HG02571 (cell line): Measurements from ENCODE around the gene CAVIN2.

Source experiments
- ATAC-seq: cut with Tn5 transposase; IDR thresholded peaks from one replicate; pipeline ENCODE4 v1.9.1; 2021; ENCODE audit warnings: mild to moderate bottlenecking, moderate library complexity; ENCODE audit not compliant: unreplicated experiment

The CAVIN2 gene

DNA sequence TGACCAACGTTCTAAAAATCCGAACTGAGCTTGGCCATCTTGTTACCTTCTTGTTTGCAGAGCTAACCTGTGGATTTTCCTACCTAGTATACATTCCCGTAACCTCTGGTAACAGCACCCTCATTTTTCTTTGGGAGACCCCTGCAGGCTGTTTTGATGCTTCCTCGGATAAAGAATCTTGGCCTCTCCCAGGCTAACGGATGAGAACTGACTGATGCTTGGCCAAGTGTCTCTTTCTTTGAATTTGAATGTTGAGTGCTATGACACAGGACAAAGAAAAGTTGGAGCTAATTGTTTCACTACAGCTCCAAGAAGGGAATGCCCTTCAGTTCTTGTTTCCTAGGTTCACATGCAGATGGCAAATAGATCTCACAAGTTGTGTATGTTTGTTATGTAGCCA, 19.3 kb upstream of the CAVIN2 start:
- ATAC-seq: no peak

DNA sequence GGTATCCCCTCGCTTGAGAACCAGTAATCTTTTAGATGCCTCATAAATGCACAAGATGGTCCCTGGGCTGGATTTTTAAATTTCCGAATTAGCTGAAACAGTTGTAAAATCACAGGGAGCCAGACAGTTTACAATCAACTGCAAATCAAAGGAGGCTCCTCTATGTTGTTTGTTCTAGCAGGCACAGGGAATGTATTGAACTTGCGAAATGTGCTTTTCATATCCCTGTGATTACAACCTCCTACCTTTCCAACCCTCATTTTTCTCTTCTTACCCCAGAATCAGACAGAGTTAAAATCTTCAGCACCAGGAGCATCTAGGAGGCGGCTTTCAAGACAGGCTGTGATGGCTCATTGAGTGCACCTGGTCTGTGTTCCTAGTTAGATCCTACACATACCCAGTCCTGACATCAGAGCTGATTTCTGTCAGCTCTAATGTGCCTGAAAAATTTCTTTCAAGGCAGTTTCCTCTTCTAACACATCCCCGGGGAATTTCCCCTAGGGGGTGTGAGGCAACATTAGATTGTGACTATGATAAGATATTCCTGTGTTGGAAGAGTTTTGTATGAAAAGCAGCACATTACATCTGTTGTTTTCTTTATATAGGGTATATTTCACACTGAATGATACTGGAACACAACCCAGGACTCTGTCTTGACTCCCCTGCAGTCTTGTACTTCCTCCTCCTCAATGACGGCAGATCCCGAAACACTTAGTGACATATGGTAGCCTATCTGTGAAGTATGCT, 17.9 kb upstream of the CAVIN2 start:
- no peak for ATAC-seq

DNA sequence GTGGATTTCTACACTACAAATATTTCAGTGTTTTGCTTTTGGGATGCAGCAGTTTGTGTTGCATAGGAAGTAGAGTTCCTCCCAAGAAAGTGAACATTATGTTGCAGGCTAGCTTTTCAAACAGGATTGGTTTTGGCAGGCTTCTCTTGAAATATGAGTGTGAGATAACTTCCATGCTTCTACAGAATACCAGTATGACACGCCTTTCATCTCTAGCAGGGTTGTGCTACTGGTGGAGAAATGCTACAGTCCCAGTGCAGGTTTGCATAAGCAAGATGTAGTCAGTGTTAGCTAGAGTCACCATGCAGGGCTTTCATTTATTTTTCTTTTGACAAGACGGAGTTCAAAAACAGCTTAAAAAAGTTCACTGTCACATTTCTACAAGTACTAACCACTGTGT, 17.1 kb upstream of the CAVIN2 start:
- no peak for ATAC-seq

DNA sequence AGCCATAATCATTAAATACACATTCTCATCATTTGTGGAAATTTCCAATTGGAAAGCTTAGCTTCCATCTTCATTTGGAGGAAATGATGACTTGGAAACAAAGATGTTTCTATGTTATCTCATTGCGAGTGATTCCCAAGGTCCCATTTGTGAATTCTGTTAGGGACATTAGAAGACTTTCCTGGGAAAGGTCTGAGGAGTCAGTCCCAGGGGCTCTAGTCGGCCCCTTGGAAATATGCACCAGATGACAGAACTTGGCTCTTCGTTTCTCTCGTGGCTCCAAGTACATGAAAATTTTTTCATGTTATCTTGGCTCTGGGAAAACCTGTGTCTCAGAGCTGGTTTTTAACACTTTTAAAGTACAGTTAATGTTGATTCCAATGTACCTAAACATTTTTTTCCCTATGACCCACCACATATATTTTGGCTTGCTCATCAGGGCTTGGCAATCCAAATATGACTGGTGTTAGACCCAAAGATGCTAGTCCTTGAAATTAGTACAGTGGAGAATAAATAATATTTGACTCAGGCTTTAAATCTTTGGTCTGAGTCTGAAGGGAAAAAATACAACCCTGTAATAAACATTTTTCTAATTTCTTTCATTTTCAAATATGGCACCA, 15.4 kb upstream of the CAVIN2 start:
- ATAC-seq: no peak

DNA sequence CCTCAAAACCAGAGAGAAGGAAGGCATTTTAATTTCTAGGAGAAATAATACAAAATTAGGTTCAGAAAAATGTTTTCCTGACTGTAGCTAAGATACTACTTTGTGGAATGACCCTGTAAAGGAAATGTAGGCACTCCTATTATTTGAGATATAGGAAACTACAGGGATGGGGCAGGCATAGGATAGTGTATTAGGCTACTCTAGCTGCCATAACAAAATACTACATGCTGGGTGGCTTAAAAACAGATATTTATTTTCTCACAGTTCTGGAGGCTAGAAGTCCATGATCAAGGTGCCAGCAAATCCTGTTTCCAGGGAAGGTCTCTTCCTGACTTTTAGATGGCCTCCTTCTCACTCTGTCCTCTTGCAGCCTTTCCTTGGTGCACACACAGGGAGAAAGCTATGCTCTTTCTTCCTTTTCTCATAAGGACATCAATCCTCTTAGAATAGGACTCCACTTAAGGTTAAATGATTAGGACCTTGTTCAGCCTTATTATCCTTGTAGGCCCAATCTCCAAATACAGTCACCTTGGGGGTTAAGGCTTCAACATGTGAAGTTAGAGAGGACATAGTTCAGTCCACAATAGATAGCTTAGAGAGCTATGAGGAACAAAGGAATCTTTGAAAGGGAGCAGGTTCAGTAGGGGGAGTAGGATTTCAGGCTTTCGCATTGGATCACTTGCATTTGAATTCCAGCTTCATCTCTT, 14.0 kb upstream of the CAVIN2 start:
- no peak for ATAC-seq

DNA sequence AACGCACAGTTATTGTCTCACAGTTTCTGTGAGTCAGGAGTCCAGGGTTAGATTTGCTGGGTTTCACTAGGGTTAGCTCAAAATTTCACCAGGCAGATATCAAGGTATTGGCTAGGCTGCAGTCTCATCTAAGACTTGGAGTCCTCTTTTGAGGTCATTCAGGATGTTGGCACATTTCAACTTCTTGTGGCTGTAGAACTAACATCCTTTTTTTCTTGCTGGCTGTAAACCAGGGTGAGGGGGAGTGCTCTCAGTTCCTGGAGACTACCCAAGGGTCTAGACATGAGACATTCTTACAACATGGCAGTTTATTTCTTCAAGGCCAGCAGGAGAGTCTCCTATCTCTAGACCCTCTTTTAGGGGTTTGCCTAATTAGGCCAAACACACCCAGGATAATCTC, 12.8 kb upstream of the CAVIN2 start:
- no peak for ATAC-seq

DNA sequence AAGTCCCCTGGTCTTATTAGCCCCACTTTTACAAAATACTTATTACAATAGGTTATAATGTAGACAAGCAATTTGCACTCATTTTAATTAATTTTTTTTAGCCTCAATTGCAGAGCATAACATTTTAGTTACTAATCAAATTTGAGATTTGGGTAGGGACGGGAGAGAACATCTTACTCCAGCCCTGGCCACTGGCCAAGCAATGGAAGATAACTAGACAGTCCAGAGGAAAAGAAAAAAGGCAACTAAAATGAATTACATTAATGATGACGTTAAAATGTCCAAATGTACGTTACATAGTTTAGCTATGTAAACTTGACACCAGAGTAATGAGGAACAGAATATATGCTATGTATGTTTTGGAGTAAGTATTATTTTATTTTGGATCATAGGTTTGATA, 11.0 kb upstream of the CAVIN2 start:
- no peak for ATAC-seq

DNA sequence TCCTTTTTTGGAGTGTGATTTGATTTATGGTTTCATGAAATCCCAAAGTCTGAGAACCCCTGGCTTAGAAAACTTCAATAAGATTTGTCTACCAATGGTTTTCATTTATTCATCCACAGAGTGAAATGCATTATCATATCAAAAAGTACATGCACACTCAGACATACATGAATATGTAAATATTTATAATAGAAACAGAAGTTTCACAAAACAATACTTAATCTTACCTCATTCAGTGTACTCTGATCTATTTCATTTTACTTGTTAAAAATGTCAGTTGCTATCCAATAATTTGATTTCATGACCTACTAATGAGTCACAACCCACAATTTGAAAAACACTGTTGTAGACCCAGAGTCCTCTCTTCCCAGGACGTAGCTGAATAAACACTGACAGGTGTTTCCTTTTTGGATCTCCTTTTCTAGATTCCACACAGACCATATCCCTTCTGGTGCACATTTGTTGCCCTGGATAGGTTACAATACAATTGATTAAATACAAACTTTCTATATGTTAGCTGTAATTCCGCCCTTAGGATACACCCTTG, 10.4 kb upstream of the CAVIN2 start:
- no peak for ATAC-seq

DNA sequence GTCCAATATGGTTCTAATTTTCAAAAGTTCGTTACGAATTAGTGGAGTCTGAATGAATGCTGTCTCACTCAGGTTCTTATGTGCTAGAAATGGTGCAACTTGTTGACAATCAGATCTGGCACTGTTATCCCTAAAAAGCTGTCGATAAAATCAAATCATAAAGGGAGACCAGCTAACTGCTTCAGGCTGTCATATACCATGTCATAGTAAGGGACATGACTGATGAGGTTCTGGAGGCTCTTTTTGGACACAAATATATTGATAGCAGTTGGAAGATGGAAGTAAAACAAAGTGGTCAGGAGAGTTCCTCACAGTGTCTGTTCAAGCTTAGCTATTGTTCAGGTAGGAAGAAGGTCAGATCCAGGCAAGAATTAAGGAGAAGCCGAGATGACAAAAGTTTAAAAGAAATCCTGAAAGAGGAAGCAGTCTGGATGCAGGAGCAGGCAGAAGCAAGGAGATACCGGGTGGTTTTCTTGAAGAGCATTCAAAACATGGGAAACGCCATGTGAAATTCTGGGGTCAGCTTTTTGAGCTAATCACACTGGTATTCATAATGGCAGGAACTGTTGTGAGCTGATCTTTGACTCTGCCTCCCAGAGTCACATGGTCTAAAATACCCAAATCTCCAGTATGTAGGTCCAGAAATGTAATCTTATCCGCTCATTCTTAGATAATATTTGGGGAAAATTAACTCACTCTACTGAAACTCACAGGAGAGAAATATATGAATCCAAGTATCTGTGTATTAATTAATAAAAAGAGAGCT, 9.4 kb upstream of the CAVIN2 start:
- ATAC-seq: no peak

DNA sequence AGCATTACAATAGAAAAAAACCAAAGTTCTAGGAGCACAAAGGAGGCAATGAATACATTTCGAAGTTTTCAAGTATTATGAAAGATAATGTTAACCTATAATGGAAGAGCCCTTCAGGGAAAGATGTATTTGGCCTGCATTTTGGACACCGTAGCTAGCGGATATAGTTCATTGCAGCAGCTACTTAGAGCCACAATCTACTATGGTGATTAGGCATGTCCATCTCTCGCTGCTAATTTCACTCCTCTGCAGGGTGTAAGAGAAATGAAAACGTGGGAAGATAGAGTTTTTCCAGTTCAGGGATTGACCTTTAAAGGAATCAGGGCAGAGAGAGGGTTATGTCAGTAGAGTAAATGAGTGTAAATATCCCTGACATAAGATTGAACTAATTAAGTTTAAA, 8.5 kb upstream of the CAVIN2 start:
- no peak for ATAC-seq

DNA sequence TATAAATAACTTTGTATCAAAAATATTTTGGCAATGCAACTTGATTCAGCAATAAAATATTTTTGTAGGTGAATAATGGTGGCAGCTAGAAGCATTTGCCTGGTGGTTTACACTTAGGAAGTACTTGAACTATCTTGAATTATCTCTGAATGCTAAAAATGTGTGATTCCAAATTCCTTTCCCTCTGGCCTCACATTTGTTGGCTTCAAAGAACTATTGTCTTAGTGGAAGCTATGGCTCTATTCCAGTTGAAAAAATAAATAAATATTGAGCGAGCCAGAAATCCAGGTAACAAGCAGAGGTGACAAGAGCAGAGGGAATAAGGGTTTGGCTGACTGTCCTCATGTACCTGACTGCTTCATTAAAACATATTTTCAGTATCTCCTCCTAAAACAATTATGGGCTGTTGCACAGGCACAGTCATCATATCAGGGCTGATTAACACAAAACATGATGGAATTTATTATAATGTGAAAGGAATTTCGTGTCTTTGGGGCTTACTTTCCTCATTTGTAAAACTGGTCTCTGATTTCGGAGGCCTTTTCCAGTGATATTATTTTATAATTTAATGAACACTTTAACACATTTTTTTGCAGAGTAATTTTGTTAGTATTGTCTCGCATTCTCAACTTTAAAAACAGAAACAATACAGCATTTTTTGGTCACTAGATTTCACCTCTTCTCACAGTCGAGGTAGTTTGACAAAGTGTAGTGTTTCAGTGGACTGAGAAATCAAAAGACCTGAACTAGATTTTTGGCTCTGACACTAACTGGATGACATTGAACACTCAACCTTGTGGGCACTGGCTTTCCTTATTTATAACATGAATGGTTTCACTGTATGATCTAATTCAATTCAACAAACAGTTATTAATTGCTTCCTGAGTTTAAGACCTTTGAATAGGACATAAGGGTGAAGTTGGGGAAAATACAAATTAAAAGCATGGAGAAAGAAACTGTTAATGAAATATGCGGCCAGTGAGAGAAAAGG, 7.8 kb upstream of the CAVIN2 start:
- ATAC-seq: no peak

DNA sequence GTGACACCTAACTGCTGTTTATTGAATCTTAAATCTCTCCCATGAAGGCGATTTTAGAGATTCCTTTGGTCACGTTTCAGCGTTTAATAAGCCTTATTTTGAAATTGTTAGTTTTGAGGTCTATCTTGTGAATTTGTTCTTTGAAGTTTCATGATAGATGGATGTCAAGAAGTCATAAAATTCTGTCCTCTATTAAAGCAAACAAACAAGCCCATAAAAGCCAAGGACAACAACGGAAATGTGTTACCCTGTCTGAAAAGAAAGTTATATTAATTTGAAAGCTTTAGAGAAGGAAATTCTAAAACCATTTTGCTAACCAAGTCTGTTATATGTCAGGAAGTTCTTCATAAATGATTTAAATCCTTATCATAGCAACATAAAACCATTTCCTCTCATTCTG, 7.0 kb upstream of the CAVIN2 start:
- ATAC-seq: no peak

DNA sequence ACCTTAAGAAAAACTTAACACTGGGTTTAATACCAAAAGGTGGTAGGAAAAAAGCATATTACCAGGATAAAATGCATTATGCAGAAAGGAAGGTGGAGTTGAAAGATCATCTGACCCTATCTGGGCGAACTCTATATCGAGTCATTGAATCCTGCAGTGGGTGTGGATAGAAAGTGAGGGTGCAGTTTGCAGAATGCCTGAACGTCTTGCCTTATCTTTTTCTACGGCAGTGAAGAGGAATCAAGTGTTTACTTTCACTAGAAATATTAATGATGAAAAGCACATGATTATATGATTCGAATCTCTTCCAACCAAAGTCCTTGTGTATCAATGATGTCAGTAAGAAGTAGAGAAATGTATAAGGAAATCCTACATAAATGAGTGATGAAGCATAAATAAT, 4.3 kb upstream of the CAVIN2 start:
- ATAC-seq: no peak

DNA sequence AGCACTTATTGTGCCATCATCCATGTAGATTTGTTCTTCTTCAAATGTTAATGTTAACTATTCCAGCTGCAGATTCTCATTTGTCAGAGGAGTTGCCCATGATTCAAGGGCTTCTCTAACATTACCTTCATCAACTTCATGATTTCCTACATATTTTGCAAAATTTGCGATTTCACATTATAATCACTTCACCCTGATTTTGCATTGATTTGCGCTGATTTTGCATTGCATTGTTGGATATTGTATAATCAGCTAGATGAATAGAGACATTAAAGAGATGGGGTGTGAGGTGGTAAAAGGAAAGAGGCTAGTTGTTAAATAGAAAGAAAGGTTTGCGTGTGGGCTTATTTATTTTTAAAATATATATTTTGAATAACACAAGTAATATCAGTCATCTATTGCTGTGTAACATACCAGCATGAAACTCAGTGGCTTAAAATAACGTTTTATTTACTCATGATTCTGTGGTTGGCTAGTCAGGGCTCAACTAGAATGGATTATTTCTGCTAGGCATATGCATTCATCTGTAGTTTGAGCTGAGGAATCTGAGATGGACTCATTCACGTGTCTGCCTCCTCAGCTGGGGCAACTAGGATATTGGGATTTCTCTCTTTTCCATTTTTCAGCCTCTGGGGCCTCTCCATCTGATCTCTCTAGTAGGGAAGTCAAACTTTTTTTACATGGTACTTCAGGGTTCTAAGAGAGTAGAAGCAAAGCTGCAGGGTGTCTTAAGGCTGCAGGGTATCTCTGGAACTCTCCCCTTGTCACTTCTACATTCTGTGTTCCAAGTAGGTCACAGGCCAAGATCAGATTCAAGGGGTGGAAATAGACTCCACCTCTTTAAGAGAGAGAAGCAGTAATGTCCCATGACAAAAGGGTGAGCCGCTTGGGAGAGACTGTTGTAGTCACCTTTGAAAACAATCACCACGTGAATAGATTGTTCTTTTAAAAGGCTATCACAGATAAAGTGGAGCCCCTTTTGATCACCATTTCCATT, 2.2 kb upstream of the CAVIN2 start:
- no peak for ATAC-seq

DNA sequence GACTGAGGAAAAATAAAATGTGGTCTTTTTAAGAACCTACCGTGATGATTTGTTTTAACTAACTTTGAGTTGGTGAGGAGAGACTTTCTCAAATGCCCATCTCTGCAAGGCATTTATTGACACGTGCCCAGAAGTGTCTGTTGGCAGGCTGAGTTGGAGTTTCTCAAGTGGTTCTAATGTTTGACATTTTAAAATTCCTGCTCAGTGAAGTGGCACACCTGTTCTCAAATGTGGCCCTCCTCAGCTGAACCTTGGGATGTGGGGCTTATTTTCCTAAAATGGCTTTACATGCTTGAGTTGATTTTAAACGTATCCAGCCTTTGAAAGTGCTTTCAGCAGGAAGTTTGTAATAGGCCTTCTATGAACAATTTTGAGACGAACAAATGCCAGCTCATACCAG, 876 bp upstream of the CAVIN2 start:
- ATAC-seq: no peak

DNA sequence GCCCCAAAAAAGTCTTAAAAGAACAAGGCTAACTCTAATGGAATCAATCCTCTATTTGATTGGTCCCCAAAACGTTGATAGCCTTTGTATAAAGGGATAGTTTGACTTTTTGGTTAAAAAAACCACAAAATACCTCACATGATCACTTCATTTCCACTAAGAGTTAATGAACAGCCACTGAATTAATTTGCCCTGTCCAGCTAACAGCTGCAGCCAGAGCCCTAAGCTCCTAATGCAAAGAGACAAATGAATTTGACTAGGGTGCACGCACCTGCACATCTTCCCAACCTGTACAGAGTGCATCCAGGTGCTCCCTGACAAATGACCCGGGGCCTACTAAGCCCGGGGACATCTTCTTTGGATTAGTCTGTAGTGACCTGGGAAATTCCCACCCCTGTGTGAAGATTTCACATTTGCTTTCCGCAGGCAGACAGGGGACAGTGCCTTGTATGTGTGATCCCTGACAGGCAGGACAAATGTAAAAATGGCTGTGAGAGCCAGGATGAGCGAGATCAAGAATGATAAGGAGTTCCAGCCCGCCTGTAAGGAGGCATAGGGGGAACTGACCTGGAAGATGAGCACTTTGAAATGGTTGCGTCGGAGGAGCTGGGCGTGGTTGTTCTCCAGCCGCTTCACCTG, 893 bp downstream of the CAVIN2 start:
- ATAC-seq: no peak

DNA sequence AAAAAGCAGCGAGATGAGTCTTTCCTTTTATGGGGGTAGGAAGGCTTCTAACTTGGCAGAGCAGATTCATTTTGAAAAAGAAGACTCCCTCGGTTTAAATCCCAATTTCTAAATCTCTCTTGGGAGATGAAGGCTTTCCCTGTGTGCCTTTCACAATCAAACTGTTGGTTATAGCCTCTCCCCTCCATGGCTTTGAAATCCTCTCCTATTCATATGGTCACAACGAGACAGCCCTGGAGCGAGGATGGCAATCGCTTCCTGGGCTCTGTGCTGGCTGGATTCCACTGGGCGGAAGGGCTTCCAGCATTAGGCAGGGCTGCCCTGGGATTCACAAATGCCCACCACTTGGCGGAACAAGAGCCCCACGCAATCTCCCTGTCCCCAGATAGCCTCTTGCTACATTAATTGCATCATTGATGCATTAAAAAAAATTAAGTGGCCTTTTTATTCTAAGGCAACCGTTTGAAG, 1.6 kb downstream of the CAVIN2 start:
- no peak for ATAC-seq

DNA sequence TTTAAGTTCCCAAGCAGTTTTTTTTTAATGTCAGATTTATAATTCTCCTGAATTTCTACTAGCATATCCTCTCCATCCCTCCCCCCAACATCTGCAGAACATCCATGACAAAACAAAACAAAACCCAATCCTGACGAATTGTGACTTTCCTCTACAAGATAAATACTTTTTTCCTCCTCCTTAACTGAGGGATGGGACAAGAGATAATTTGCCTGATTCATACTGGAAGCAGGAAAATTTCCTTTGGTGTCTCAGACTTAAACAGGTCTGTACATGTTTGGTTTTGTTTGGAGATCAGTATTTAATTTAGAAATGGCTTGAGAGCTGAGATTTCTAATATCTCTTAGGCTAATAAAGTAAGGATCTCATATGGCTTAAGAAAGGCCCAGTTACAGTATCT, 2.2 kb downstream of the CAVIN2 start:
- no peak for ATAC-seq
